Hepatocyte (in vitro differentiated cells): ENCODE data around the gene KCNC4.

Experiments used
- CTCF ChIP-seq: fragments of 200-600 bp; sonication (generic); IDR thresholded peaks from 2 replicates; pipeline ENCODE4 v1.5.1; 2016; ENCODE audit warnings: antibody characterized with exemption, mild to moderate bottlenecking; ENCODE audit not compliant: poor library complexity
- EZH2 ChIP-seq: fragments of 200-600 bp; sonication (generic); IDR thresholded peaks from 2 replicates; pipeline ENCODE4 v1.6.1; 2016; ENCODE audit warnings: antibody characterized with exemption, mild to moderate bottlenecking, borderline replicate concordance

- TF ChIP-seq EZH2 = no peak
- TF ChIP-seq CTCF = no peak
Measured at GRCh38 chr1:110206261-110206920, 3.7 kb upstream of the KCNC4 start.
